ENCODE data around the gene ITGA1. TPM values are rescaled to one million over a fixed set of nuclear protein-coding genes. Genes with fewer than 3 reads are reported as not detected.

The ITGA1 gene
- total and polyA plus RNA-seq, 2 of the 8 experiments (the other 6 are each of a cell fraction or from before 2014, with no cell fraction given): 2.3 to 9.0 TPM

GRCh38 chr5:52948418-52949076 is 160.8 kb downstream of the ITGA1 start:
- Histone ChIP-seq H4K5ac (ENCODE audit: insufficient read length, low read depth, low read length) (no peak overlapping the region), H3K18ac (ENCODE audit: extremely low read depth, low read length) (no peak overlapping the region), H3K27me3 (replicated peaks in 1 of 4; ENCODE audit: control insufficient read depth in 3 of 4, extremely low read depth in 1 of 4, insufficient read depth in 3 of 4, low read length in 3 of 4) (no peaks in the 10 kb centered on the region), H3K27ac (ENCODE audit: low read depth, low read length) (no peak overlapping the region), H2BK20ac (ENCODE audit: low read length) (no peak overlapping the region), H3K9me3 (ENCODE audit: insufficient read depth in 2 of 2, low read depth in 1 of 2, low read length in 1 of 2) (no peaks in the 10 kb centered on the region), H4K20me1 (replicated peaks in 1 of 2; ENCODE audit: control insufficient read depth in 1 of 2, insufficient read depth in 2 of 2, low read length in 2 of 2) (no peaks in the 10 kb centered on the region), H3K4me3 (ENCODE audit: extremely low read depth in 1 of 4, insufficient read depth in 2 of 4, low read depth in 3 of 4, low read length in 4 of 4) (no peak overlapping the region), H3K23ac (ENCODE audit: insufficient read length) (no peak overlapping the region), H2BK15ac (ENCODE audit: low read length) (no peak overlapping the region), H2BK5ac (ENCODE audit: low read depth, low read length) (no peak overlapping the region), H3K4me2 (ENCODE audit: insufficient read depth in 1 of 2, low read depth in 2 of 2, low read length in 2 of 2) (no peak overlapping the region), H3K36me3 (ENCODE audit: control insufficient read depth in 2 of 4, insufficient read depth in 4 of 4, low read length in 3 of 4) (no peaks in the 10 kb centered on the region), H2AK5ac (ENCODE audit: low read depth, low read length) (no peak overlapping the region), H2AFZ (ENCODE audit: low read length) (0 out of 2 replicates have a peak overlapping the region, but pooled peaks have one; percentile 52), H3K14ac (ENCODE audit: insufficient read length) (no peak overlapping the region), H3K4me1 (replicated peaks in 1 of 4; ENCODE audit: control insufficient read depth in 3 of 4, insufficient read depth in 4 of 4, low read length in 3 of 4) (no peaks in the 10 kb centered on the region), H3K23me2 (ENCODE audit: low read depth, low read length) (no peaks in the 10 kb centered on the region), H3K4ac (replicated peaks; ENCODE audit: insufficient read length, low read depth, low read length) (no peak overlapping the region), H2BK120ac (replicated peaks; ENCODE audit: low read depth, low read length) (no peak overlapping the region), H3K56ac (replicated peaks; ENCODE audit: insufficient read length, low read depth, low read length) (no peak overlapping the region), H4K91ac (replicated peaks; ENCODE audit: insufficient read length, low read length) (no peak overlapping the region), H3K79me2 (ENCODE audit: control insufficient read depth in 1 of 2, insufficient read depth in 2 of 2, low read length in 2 of 2) (no peaks in the 10 kb centered on the region), H2BK12ac (ENCODE audit: low read depth, low read length) (no peak overlapping the region), H3K9ac (replicated peaks in 1 of 4; ENCODE audit: extremely low read depth in 1 of 4, low read depth in 3 of 4, low read length in 3 of 4) (no peak overlapping the region), H3K79me1 (ENCODE audit: low read depth, low read length) (no peaks in the 10 kb centered on the region), H4K8ac (ENCODE audit: extremely low read depth, insufficient read depth, low read length) (no peak overlapping the region)
- CTCF ChIA-PET (ENCODE audit: partially characterized antibody): interaction anchor here (0.6 to 5.3 kb wide), 51 partner anchors 9 to 484 kb away, joined by 3 to 72 read pairs (median 5); partner anchors contain the start of genes ITGA2 and MOCS2
- WGBS, 2 experiments (ENCODE audit: extremely low coverage in 1 of 2, insufficient coverage in 1 of 2, insufficient read length in 1 of 2, insufficient replicate concordance in 2 of 2, low coverage in 1 of 2, low lambda C conversion rate in 2 of 2, missing lambda C conversion rate in 1 of 2): 25% methylated on average over 1 of the region's 1 CpG; no CpG with 5 or more reads in 1 of the 2 experiments
- FAIRE-seq (peak; percentile 73), DNase-seq (ENCODE audit: low read depth in 1 of 2, low spot score in 2 of 2) (no peak)
- no peak for TF ChIP-seq TEAD4 (IDR thresholded peaks at IDR 0.05; ENCODE audit: low read depth, low read length)
- no peak for TF ChIP-seq FOSL1 (IDR thresholded peaks at IDR 0.05; ENCODE audit: insufficient read depth, low read depth, low read length)
- no peak for TF ChIP-seq KDM1A (IDR thresholded peaks at IDR 0.05; ENCODE audit: borderline replicate concordance, low read length)
- no peak for TF ChIP-seq CBX8 (IDR thresholded peaks at IDR 0.05; ENCODE audit: borderline replicate concordance, low read depth, low read length)
- peak; percentile 90 to 94 for TF ChIP-seq RAD21 (IDR thresholded peaks at IDR 0.05 in 1 of 2, conservative IDR thresholded peaks at IDR 0.05 in 1 of 2; ENCODE audit: low read depth in 2 of 2, low read length in 2 of 2)
- TF ChIP-seq, protein P1, sequence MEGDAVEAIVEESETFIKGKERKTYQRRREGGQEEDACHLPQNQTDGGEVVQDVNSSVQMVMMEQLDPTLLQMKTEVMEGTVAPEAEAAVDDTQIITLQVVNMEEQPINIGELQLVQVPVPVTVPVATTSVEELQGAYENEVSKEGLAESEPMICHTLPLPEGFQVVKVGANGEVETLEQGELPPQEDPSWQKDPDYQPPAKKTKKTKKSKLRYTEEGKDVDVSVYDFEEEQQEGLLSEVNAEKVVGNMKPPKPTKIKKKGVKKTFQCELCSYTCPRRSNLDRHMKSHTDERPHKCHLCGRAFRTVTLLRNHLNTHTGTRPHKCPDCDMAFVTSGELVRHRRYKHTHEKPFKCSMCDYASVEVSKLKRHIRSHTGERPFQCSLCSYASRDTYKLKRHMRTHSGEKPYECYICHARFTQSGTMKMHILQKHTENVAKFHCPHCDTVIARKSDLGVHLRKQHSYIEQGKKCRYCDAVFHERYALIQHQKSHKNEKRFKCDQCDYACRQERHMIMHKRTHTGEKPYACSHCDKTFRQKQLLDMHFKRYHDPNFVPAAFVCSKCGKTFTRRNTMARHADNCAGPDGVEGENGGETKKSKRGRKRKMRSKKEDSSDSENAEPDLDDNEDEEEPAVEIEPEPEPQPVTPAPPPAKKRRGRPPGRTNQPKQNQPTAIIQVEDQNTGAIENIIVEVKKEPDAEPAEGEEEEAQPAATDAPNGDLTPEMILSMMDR (IDR thresholded peaks at IDR 0.05; ENCODE audit: control extremely low read depth in 1 of 3, insufficient read depth in 1 of 3, low read depth in 1 of 3, low read length in 3 of 3): peak in 2 of 3 experiments; percentile 73 to 78; a peak in 3 of 4 replicates
- no peak for TF ChIP-seq KDM5A (IDR thresholded peaks at IDR 0.05; ENCODE audit: low read length)
- TF ChIP-seq BRCA1 (IDR thresholded peaks at IDR 0.05; ENCODE audit: low read depth, low read length): no peak
- POLR2A ChIA-PET (ENCODE audit: partially characterized antibody): no interaction called here
